Smooth muscle cell (in vitro differentiated cells): Measurements from ENCODE around the gene POU4F3. TPM values are rescaled to one million over a fixed set of nuclear protein-coding genes. Genes with fewer than 3 reads are reported as not detected.

Experiments
- DNase-seq: peaks from one replicate; lab custom pipeline; 2025; ENCODE audit not compliant: unreplicated experiment; lab: John Stamatoyannopoulos, UW
- H2AFZ ChIP-seq: fragments of 200-600 bp; sonication (generic); 2 replicates; pipeline ENCODE4 v1.6.0; 2016; ENCODE audit warnings: antibody characterized with exemption, low read depth, mild to moderate bottlenecking
- H3F3A ChIP-seq: fragments of 200-600 bp; sonication (generic); 2 replicates; pipeline ENCODE4 v1.6.0; 2017; ENCODE audit warnings: antibody characterized with exemption, low read depth
- H3K27ac ChIP-seq: fragments of 200-600 bp; sonication (generic); 2 replicates; pipeline ENCODE4 v1.5.1; 2016; ENCODE audit warnings: low read depth, mild to moderate bottlenecking
- H3K27me3 ChIP-seq: fragments of 200-600 bp; sonication (generic); 2 replicates; pipeline ENCODE4 v1.6.1; 2016; ENCODE audit warnings: low read depth, mild to moderate bottlenecking
- H3K36me3 ChIP-seq: fragments of 200-600 bp; sonication (generic); 2 replicates; pipeline ENCODE4 v1.5.1; 2016; ENCODE audit warnings: low read depth
- H3K4me1 ChIP-seq: fragments of 200-600 bp; sonication (generic); 2 replicates; pipeline ENCODE4 v1.5.1; 2016; ENCODE audit warnings: low read depth
- H3K4me2 ChIP-seq: fragments of 200-600 bp; sonication (generic); 2 replicates; pipeline ENCODE4 v1.6.0; 2016; ENCODE audit warnings: mild to moderate bottlenecking
- H3K4me3 ChIP-seq: fragments of 200-600 bp; sonication (generic); 2 replicates; pipeline ENCODE4 v1.5.1; 2016; ENCODE audit warnings: mild to moderate bottlenecking
- H3K79me2 ChIP-seq: fragments of 200-600 bp; sonication (generic); 2 replicates; pipeline ENCODE4 v1.6.0; 2016; ENCODE audit warnings: low read depth, mild to moderate bottlenecking
- H3K9ac ChIP-seq: fragments of 200-600 bp; sonication (generic); 2 replicates; pipeline ENCODE4 v1.6.0; 2016; ENCODE audit warnings: low read depth
- H3K9me3 ChIP-seq: fragments of 200-600 bp; sonication (generic); replicated peaks from 2 replicates; pipeline ENCODE4 v1.5.1; 2016; ENCODE audit warnings: low read depth
- H4K20me1 ChIP-seq: fragments of 200-600 bp; sonication (generic); 2 replicates; pipeline ENCODE4 v1.6.0; 2016; ENCODE audit warnings: low read depth
- WGBS: methylation state at CpG from one replicate; pipeline ENCODE4 v1.1.7; 2016; ENCODE audit warnings: low lambda C conversion rate; 5-methylcytosine and 5-hydroxymethylcytosine counted together
- polyA plus RNA-seq: library from polyadenylated mRNA; unstranded; fragments of >200 nt; fragmentation: Nextera tagmentation; extraction: Ambion mirVana; gene quantifications from 2 replicates; pipeline ENCODE4 v1.2.1, GENCODE V29; 2016
- total RNA-seq: library from RNA; depleted of rRNA; stranded (reverse); fragments of >200 nt; gene quantifications from 2 replicates; pipeline ENCODE4 v1.2.3, GENCODE V29; 2014
- TF ChIP-seq, protein P1 (sequence below): fragments of 200-600 bp; sonication (generic); IDR thresholded peaks from 2 replicates; pipeline ENCODE4 v1.5.1; 2017; ENCODE audit warnings: borderline replicate concordance, mild to moderate bottlenecking, antibody characterized with exemption; ENCODE audit not compliant: insufficient read depth, poor library complexity, severe bottlenecking

Gene POU4F3
- total and polyA plus RNA-seq, 2 experiments from 2014 or later: not detected

GRCh38 chr5:146342882-146343865 lies 4.5 kb downstream of the POU4F3 start:
- no peak overlapping the region for H3K27ac ChIP-seq
- H3K4me2 ChIP-seq: no peak overlapping the region
- DNase-seq: no peak
- no peak overlapping the region for H2AFZ ChIP-seq
- H3K9me3 ChIP-seq: no peaks in the 10 kb centered on the region
- H3K79me2 ChIP-seq: no peaks in the 10 kb centered on the region
- peaks cover 100% of the 10 kb centered on the region for H3K27me3 ChIP-seq
- 12% methylated on average over 46 of the region's 46 CpGs for WGBS
- no peaks in the 10 kb centered on the region for H4K20me1 ChIP-seq
- H3F3A ChIP-seq: no peaks in the 10 kb centered on the region
- no peak overlapping the region for H3K9ac ChIP-seq
- peaks cover 10% of the 10 kb centered on the region for H3K4me1 ChIP-seq
- H3K36me3 ChIP-seq: no peaks in the 10 kb centered on the region
- H3K4me3 ChIP-seq: no peak overlapping the region
- TF ChIP-seq, protein P1, sequence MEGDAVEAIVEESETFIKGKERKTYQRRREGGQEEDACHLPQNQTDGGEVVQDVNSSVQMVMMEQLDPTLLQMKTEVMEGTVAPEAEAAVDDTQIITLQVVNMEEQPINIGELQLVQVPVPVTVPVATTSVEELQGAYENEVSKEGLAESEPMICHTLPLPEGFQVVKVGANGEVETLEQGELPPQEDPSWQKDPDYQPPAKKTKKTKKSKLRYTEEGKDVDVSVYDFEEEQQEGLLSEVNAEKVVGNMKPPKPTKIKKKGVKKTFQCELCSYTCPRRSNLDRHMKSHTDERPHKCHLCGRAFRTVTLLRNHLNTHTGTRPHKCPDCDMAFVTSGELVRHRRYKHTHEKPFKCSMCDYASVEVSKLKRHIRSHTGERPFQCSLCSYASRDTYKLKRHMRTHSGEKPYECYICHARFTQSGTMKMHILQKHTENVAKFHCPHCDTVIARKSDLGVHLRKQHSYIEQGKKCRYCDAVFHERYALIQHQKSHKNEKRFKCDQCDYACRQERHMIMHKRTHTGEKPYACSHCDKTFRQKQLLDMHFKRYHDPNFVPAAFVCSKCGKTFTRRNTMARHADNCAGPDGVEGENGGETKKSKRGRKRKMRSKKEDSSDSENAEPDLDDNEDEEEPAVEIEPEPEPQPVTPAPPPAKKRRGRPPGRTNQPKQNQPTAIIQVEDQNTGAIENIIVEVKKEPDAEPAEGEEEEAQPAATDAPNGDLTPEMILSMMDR: no peak

DNA sequence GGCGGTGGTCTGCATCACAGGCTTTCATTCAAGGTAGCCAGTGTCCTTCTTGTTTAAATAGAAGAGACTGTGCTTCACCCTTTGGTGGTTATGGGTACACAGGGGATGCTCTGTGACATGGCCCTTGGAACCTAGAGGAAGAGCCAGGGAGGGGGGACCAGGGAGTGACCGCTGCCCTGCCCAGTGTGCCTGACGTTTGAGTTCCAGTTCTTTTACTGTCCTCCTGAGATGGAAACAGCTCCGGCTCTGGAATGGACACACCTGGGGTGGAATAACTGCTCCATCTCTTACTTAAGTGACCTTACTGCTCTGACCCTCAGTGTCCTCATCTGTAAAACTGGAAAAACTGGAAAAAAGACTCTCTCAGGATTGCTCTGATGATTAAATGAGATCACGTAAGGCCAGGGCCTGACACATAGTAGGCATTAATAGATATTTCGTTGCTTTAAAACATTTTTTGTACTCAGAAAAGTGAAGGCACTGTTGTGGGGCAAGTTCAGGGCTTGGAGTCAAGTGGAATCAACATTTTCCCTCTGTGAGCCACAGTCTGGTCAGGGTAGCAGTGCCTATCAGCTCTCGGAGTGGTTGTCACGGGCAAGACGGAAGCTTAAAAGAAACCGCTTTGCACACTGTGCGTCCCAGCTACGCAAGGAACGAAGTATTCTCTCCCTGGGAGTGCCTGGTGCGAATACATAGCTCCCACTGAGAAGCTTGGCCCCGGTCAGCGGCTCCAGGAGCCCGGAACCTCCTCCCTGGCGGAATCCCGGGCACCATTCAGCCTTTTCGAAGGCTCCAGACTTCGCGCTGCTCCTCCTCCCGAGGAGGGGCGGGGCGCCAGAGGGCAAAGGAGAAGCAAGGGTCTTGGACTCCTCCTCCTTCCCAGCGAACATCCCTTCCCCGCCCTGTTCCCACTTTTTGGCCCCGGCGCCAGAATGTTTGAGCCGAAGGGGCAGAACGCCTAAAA lies 5.8 kb downstream of the POU4F3 start:
- TF ChIP-seq, protein P1: no peak

DNA sequence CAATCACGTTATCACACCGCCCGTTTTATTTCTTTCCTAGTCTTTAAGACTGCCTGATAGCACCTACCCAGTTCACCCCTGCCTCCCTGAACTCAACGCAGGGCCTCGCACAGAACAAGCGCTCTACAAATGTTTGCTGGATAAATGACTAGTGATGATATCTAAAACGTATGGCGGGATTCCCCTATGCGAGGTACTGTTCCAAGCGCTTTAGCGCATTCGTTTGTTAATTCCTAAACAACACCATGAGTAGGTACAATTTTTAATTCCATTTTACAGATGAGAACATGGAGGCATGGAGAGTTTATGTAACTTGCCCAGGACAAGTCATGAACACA lies 6.6 kb downstream of the POU4F3 start:
- Histone ChIP-seq H3K4me2 (peak overlapping the region; percentile 79), H3K9ac (no peak overlapping the region), H3K79me2 (no peaks in the 10 kb centered on the region), H3K27ac (no peak overlapping the region), H3K9me3 (no peaks in the 10 kb centered on the region), H4K20me1 (no peaks in the 10 kb centered on the region), H3K4me3 (peak overlapping the region; percentile 20), H3F3A (no peaks in the 10 kb centered on the region), H3K36me3 (no peaks in the 10 kb centered on the region), H3K27me3 (peaks cover 100% of the 10 kb centered on the region), H3K4me1 (peaks cover 5% of the 10 kb centered on the region), H2AFZ (no peak overlapping the region)
- TF ChIP-seq, protein P1: no peak
- DNase-seq: no peak
- 3% methylated on average over 12 of the region's 12 CpGs for WGBS

More for the DNA sequence above, 5.8 kb downstream of the POU4F3 start:
- Histone ChIP-seq H3K27me3 (peaks cover 100% of the 10 kb centered on the region), H2AFZ (peak overlapping the region; percentile 44), H3K79me2 (no peaks in the 10 kb centered on the region), H3K4me1 (peaks cover 5% of the 10 kb centered on the region), H3K9ac (no peak overlapping the region), H3K27ac (no peak overlapping the region), H3K36me3 (no peaks in the 10 kb centered on the region), H3K9me3 (no peaks in the 10 kb centered on the region), H3K4me2 (peak overlapping the region; percentile 79), H3K4me3 (peak overlapping the region; percentile 34), H3F3A (no peaks in the 10 kb centered on the region), H4K20me1 (no peaks in the 10 kb centered on the region)
- 9% methylated on average over 31 of the region's 31 CpGs for WGBS
- no peak for DNase-seq
